Endometrium (tissue), 2 donors: ENCODE data around the gene HBG2.
"Not testable (repeated sequence)": the region's sequence is repeated elsewhere in the genome, so short reads cannot be mapped to it uniquely, and the experiment has no call there.

ENCODE experiments used
- FAIRE-seq: peaks from 2 replicates; lab custom pipeline; 2012; peaks lifted over from hg19 to GRCh38; lab: Jason Lieb, UNC
- donor health status: control.
- donor health status: control.

Gene HBG2

GRCh38 chr11:5254646-5255413 is at the start of gene HBG2:
Gene HBG2 (minus strand): TSS chr11:5254781. CDS start chr11:5254728, 53 bp downstream.
- not testable (repeated sequence) for FAIRE-seq

DNA sequence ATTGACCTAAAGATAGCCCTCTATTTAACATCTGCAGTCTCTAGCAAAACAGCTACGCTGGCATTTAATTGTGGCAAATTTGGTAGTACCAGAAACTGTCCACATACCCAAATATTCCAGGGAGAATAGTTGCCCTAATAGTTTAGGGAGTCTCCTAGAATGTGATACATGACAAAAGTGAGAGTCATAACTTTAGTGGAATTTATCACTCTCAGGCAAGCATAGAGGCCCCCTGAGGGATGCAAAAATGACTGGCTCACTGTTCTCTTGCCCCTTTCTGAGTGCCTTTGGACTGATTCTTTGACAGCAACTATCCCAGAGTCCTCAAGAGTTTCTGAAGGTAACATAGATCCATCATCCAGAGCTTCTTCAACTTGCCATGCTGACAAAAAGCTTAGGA is 49.5 kb upstream of the HBG2 start:
- no peak for FAIRE-seq

DNA sequence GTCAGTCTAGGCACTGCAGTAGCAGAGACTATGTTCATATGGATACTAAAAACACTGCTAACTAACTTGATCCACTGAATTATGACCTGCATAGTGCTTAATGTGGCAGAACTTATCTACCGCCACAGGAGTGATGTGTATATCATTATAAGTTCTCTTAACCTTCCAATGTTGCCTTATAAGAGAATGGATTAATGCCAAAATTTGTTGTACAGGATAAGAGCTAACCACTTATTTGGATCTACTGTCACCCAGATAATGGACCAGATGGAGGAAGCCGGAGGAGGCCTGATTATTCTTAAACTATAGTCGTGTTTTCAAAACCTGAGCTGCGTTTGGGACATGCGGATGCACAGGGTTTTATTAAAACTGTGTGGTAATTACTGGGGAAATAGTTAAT is 49.0 kb upstream of the HBG2 start:
- no peak for FAIRE-seq

GRCh38 chr11:5301846-5302245 is 47.3 kb upstream of the HBG2 start, which contains the start of gene OR51B4:
Gene OR51B4 (minus strand): TSS chr11:5301946. CDS start chr11:5301946, 0 bp downstream.
- no peak for FAIRE-seq

DNA sequence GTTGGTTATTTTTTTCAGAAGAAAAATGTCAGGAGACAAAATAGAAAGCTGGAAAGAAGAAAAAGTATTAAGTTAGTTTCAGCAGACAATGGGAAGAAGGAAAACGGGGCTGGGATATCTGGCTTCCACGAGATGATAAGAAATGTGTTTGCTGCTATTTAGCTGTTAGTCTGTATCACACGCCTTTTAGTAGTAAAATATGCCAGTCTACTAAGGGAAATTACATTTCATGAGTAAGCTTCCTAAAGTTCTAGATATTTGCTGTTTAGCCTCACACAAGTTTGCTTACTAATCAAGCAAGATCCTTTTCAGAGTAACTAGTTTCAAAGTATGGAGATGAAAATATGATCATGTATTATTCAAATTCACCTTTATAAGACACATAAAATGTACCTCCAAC is 45.7 kb upstream of the HBG2 start:
- no peak for FAIRE-seq

GRCh38 chr11:5298451-5298850 is 43.9 kb upstream of the HBG2 start:
- no peak for FAIRE-seq

- no peak for FAIRE-seq
These were observed 43.2 kb upstream of the HBG2 start for GRCh38 chr11:5297721-5298323.

GRCh38 chr11:5294342-5294995 is 39.9 kb upstream of the HBG2 start:
- not testable (repeated sequence) for FAIRE-seq

GRCh38 chr11:5293028-5293427 is 38.4 kb upstream of the HBG2 start:
- no peak for FAIRE-seq

- no peak for FAIRE-seq
These were observed 36.7 kb upstream of the HBG2 start for GRCh38 chr11:5291207-5291838.

DNA sequence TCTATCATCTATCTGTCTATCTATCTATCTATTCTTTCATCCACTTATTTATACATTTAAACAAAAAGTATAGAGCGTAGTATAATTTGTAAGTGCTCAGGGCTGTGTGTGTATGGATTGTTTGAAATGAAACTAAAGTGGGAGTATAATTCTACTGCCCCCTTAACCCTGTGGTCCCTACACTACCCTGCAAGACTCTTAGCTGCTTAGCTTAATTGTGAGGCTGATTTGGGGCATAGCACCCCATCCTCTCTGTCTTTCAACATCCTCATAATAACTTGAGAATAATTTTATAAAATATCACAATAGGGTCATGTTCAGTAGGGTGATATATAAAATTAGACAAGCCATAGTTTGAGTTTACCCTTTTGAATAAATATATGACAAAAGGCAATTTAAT is 35.5 kb upstream of the HBG2 start:
- FAIRE-seq = no peak

GRCh38 chr11:5289696-5290095 is 35.1 kb upstream of the HBG2 start:
- FAIRE-seq = no peak

DNA sequence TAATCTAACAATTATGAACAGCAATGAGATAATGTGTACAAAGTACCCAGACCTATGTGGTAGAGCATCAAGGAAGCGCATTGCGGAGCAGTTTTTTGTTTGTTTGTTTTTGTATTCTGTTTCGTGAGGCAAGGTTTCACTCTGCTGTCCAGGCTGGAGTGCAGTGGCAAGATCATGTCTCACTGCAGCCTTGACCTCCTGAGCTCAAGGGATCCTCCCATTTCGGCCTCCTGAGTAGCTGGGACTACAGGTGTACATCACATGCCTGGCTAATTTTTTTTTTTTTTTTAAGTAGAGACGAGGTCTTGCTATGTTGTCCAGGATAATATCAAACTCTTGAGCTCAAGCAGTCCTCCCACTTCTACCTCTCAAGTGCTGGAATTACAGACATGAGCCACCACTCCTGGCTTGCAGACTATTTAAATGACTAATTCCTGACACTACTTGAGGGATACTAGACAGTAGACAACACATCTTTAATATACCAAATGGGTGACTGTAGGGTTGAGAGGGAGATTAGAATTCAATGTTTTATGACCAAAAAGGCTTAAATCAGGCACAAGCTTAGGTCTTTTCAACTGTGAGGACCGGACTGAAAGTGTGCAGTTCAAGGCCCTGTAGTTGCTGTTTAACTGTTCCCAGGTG is 34.4 kb upstream of the HBG2 start:
- no peak for FAIRE-seq

- no peak for FAIRE-seq
These were observed 33.7 kb upstream of the HBG2 start for GRCh38 chr11:5288108-5288905.

DNA sequence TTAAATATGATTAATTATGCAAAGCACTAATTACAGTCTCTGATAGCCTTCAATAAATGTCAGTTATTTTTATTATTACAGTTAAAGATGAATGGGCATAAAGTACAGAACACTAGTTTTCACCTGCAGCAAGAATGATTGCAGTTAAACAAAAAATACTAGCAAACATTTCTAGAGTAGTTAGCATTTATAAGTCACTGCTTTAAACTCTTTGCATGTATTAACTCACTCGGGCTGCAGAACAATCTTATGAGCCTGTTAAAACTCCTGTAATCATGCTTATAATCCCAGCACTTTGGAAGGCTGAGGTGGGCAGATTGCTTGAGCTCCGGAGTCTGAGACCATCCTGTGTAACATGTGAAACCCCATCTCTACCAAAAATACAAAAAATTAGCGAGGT is 32.3 kb upstream of the HBG2 start:
- no peak for FAIRE-seq

DNA sequence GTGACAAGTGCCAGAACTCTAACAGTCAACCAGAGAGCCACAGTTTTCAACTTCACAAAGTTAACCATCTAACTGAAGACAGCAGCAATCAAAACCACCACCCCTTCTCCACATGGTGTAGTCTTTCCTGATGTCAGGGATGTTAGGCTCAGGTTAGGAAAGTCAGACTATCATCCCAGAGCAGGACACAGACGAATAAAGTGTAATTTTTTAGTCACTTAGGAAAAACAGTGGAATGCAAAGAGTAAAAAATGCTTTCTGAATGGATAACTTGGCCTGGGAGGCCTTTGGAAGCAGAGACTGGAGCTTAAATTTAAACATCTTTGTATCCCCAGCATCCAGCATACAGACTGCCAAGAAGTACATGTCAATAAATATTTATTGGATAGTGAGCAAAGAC is 31.8 kb upstream of the HBG2 start:
- no peak for FAIRE-seq

GRCh38 chr11:5285703-5286340 is 31.2 kb upstream of the HBG2 start:
- no peak for FAIRE-seq

GRCh38 chr11:5284637-5285036 is 30.1 kb upstream of the HBG2 start:
- FAIRE-seq = no peak

GRCh38 chr11:5283882-5284281 is 29.3 kb upstream of the HBG2 start:
- FAIRE-seq = no peak

GRCh38 chr11:5283086-5283485 is 28.5 kb upstream of the HBG2 start:
- no peak for FAIRE-seq

DNA sequence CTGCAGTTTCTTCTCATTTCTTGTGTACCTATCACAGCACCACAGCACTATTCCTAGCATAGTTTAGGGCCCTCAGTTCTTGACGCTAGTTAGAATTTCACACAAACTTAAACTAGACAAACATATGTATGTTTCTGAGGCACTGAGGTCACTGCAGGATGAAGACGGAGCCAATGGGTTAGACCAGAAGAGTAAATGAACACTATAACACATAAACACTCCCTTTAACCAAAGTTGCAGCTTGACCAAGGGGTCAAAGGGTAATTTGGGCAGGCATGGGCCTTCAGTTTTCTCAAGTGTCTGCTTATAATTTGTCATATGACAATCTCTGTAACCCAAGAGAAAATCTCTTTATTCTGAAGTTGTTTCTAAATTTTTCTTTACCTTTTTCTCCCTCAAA is 28.0 kb upstream of the HBG2 start:
- no peak for FAIRE-seq
